HG03139 (cell line): ENCODE results near the gene KLF2.

ENCODE experiments used
- ATAC-seq: cut with Tn5 transposase; IDR thresholded peaks from one replicate; pipeline ENCODE4 v1.9.1; 2021; ENCODE audit not compliant: unreplicated experiment

Gene KLF2

GRCh38 chr19:16375157-16375935 is 50.7 kb downstream of the KLF2 start:
- ATAC-seq = no peak

GRCh38 chr19:16375936-16376185 is 51.2 kb downstream of the KLF2 start:
- no peak for ATAC-seq

GRCh38 chr19:16376241-16376640 is 51.6 kb downstream of the KLF2 start:
- ATAC-seq = no peak

- no peak for ATAC-seq
Observed at GRCh38 chr19:16376649-16377048, 52.0 kb downstream of the KLF2 start.

- ATAC-seq = no peak
Observed at GRCh38 chr19:16377521-16377920, 52.9 kb downstream of the KLF2 start.
